A673 (cell line): ENCODE measurements around the gene SAMD15. TPM values are rescaled to one million over a fixed set of nuclear protein-coding genes. Genes with fewer than 3 reads are reported as not detected.

Experiments
- BruUV-seq: library from RNA; stranded (reverse); fragments of 400-500 nt; replicated peaks from 2 replicates; lab custom pipeline; 2021; lab: Mats Ljungman, UMichigan
- CTCF ChIA-PET: fragments of 300-600 bp; sonication (Branson Sonifier 250); formaldehyde crosslinking; loops from one replicate; lab custom pipeline; 2022; ENCODE audit warnings: antibody characterized with exemption; lab: Charles Lee
- POLR2A ChIA-PET: fragments of 300-600 bp; sonication (Branson Sonifier 250); formaldehyde crosslinking; loops from one replicate; lab custom pipeline; 2022; ENCODE audit warnings: antibody characterized with exemption; ENCODE audit not compliant: low non-redundant PET; lab: Charles Lee
- DNase-seq: peaks from one replicate; pipeline ENCODE4 v3.0.0-alpha.2; 2015; ENCODE audit warnings: low spot score
- H3K27ac ChIP-seq: fragments of 200-600 bp; sonication (generic); 2 replicates; pipeline ENCODE4 v1.5.1; 2016; ENCODE audit warnings: mixed run types, low read depth, mild to moderate bottlenecking, mixed read lengths, antibody characterized with exemption, low read length; ENCODE audit not compliant: poor library complexity, severe bottlenecking
- H3K27me3 ChIP-seq: fragments of 200-600 bp; sonication (generic); replicated peaks from 2 replicates; pipeline ENCODE4 v1.6.1; 2017; ENCODE audit warnings: mixed run types, low read depth, mild to moderate bottlenecking, mixed read lengths, antibody characterized with exemption, low read length; ENCODE audit not compliant: insufficient read depth, poor library complexity
- H3K36me3 ChIP-seq: fragments of 200-600 bp; sonication (generic); 2 replicates; pipeline ENCODE4 v1.6.1; 2016; ENCODE audit warnings: mixed run types, mild to moderate bottlenecking, mixed read lengths, antibody characterized with exemption, low read length; ENCODE audit not compliant: insufficient read depth, poor library complexity, severe bottlenecking
- H3K4me1 ChIP-seq: fragments of 200-600 bp; sonication (generic); 2 replicates; pipeline ENCODE4 v1.6.1; 2017; ENCODE audit warnings: mixed run types, mild to moderate bottlenecking, mixed read lengths, antibody characterized with exemption, low read length; ENCODE audit not compliant: insufficient read depth, poor library complexity, severe bottlenecking
- H3K4me3 ChIP-seq: fragments of 200-600 bp; sonication (generic); 2 replicates; pipeline ENCODE4 v1.5.1; 2016; ENCODE audit warnings: low read depth, mixed run types, mild to moderate bottlenecking, mixed read lengths, low read length; ENCODE audit not compliant: poor library complexity, severe bottlenecking
- H3K9me3 ChIP-seq: fragments of 200-600 bp; sonication (generic); 2 replicates; pipeline ENCODE4 v1.6.1; 2016; ENCODE audit warnings: mixed run types, low read depth, mild to moderate bottlenecking, mixed read lengths, antibody characterized with exemption, low read length; ENCODE audit not compliant: poor library complexity, severe bottlenecking
- CTCF ChIP-seq: fragments of 300-800, 200-600 bp; sonication (generic); conservative IDR thresholded peaks from 2 replicates; pipeline ENCODE4 v1.5.1; 2017; ENCODE audit warnings: low read depth, mild to moderate bottlenecking, antibody characterized with exemption, low read length, moderate library complexity, mixed read lengths
- EZH2 ChIP-seq: fragments of 200-600 bp; sonication (generic); IDR thresholded peaks from 2 replicates; pipeline ENCODE4 v1.6.1; 2017; ENCODE audit warnings: borderline replicate concordance, low read depth, mild to moderate bottlenecking, mixed read lengths, antibody characterized with exemption, low read length; ENCODE audit not compliant: poor library complexity, severe bottlenecking
- intact Hi-C: fragments of 100-400 bp; cut with micrococcal nuclease; formaldehyde crosslinking; loops from one replicate; pipeline ENCODE4 v1.10.0; 2022; ENCODE audit not compliant: unreplicated experiment
- total RNA-seq: library from RNA; stranded (reverse); gene quantifications from 2 replicates; pipeline ENCODE4 v1.2.3, GENCODE V29; 2021

The SAMD15 gene
- total RNA-seq, 1 experiment from 2014 or later: 2.4 TPM

GRCh38 chr14:77377502-77377844 is 294 bp downstream of the SAMD15 start:
- peaks cover 6% of the 10 kb centered on the region for H3K4me1 ChIP-seq
- BruUV-seq: no TSS peak
- no peak for TF ChIP-seq CTCF
- TF ChIP-seq EZH2: no peak
- no peak for DNase-seq
- no peaks in the 10 kb centered on the region for H3K36me3 ChIP-seq
- POLR2A ChIA-PET: no interaction called here
- H3K9me3 ChIP-seq: no peaks in the 10 kb centered on the region
- H3K4me3 ChIP-seq: peak overlapping the region; percentile 76
- CTCF ChIA-PET: interaction anchor here (0.6 to 1.3 kb wide), 3 partner anchors 8 to 384 kb away, joined by 3 to 7 read pairs (median 3); no protein-coding TSS in a partner anchor
- H3K27me3 ChIP-seq: no peaks in the 10 kb centered on the region
- no peak overlapping the region for H3K27ac ChIP-seq
- intact Hi-C loops: loop anchor here (2.0 kb wide), 1 partner anchor 57 kb away; the partner anchor contains the start of genes GSTZ1 and POMT2

GRCh38 chr14:77378701-77379100 is 1.5 kb downstream of the SAMD15 start:
- CTCF ChIA-PET: no interaction called here
- TF ChIP-seq EZH2: no peak
- TF ChIP-seq CTCF: no peak
- no peak overlapping the region for H3K27ac ChIP-seq
- DNase-seq: no peak
- H3K9me3 ChIP-seq: no peaks in the 10 kb centered on the region
- POLR2A ChIA-PET: no interaction called here
- TSS peak; percentile 56 for BruUV-seq
- H3K4me3 ChIP-seq: no peak overlapping the region
- no peaks in the 10 kb centered on the region for H3K27me3 ChIP-seq
- intact Hi-C loops: no loop called here
- peaks cover 4% of the 10 kb centered on the region for H3K4me1 ChIP-seq
- H3K36me3 ChIP-seq: no peaks in the 10 kb centered on the region

- intact Hi-C loops: no loop called here
- DNase-seq: no peak
- Histone ChIP-seq H3K9me3 (no peaks in the 10 kb centered on the region), H3K27ac (no peak overlapping the region), H3K36me3 (no peaks in the 10 kb centered on the region), H3K27me3 (no peaks in the 10 kb centered on the region), H3K4me1 (no peaks in the 10 kb centered on the region), H3K4me3 (no peak overlapping the region)
- no peak for TF ChIP-seq EZH2
- no peak for TF ChIP-seq CTCF
- ChIA-PET POLR2A (no interaction called here), CTCF (no interaction called here)
- no TSS peak for BruUV-seq
Observed at GRCh38 chr14:77390188-77390587, 13.0 kb downstream of the SAMD15 start.
